K562 (cell line): ENCODE data around the gene CFP. TPM values are rescaled to one million over a fixed set of nuclear protein-coding genes. Genes with fewer than 3 reads are reported as not detected.

Experiments used
- CGGBP1 ChIP-seq: fragments of 250-450 bp; sonication (Bioruptor Pico); IDR thresholded peaks from 2 replicates; pipeline ENCODE4 v1.9.0; 2021; ENCODE audit warnings: mild to moderate bottlenecking
- CHD4 ChIP-seq: fragments of 200-600 bp; sonication (generic); IDR thresholded peaks from 3 replicates; pipeline ENCODE4 v1.6.1; 2012; ENCODE audit warnings: low read depth, mild to moderate bottlenecking, mixed read lengths, low read length, inconsistent platforms; ENCODE audit not compliant: insufficient read depth, insufficient replicate concordance, poor library complexity, severe bottlenecking
- ILK ChIP-seq: fragments of 450-650 bp; IDR thresholded peaks from 2 replicates; pipeline ENCODE4 v1.6.1; 2016; ENCODE audit warnings: missing genetic modification characterization, low read depth, mild to moderate bottlenecking, missing compliant biosample characterization, moderate library complexity, borderline replicate concordance
- NR2C1 ChIP-seq, 2 experiments: fragments of 450-650 bp; IDR thresholded peaks; 2 replicates each; pipeline ENCODE4 v1.6.1; 2017; ENCODE audit warnings: mild to moderate bottlenecking in 2 of 2, antibody characterized with exemption in 1 of 2, inconsistent platforms in 1 of 2, missing compliant biosample characterization in 1 of 2, missing genetic modification characterization in 1 of 2
- PHTF2 ChIP-seq: fragments of 250-450 bp; sonication (Bioruptor Pico); IDR thresholded peaks from 2 replicates; pipeline ENCODE4 v1.5.0; 2021; ENCODE audit warnings: mild to moderate bottlenecking
- PRDM10 ChIP-seq: fragments of 450-650 bp; IDR thresholded peaks from 2 replicates; pipeline ENCODE4 v1.6.1; 2018; ENCODE audit not compliant: partially characterized antibody
- SNRNP70 ChIP-seq: fragments of 200-400 bp; formaldehyde crosslinking; optimal IDR thresholded peaks from 2 replicates; pipeline ENCODE3; 2017; ENCODE audit warnings: low read depth, low read length
- SRSF1 ChIP-seq: fragments of 200-400 bp; formaldehyde crosslinking; IDR thresholded peaks from 2 replicates; pipeline ENCODE4 v1.6.1; 2017; ENCODE audit warnings: mild to moderate bottlenecking, low read depth, low read length, moderate library complexity
- SRSF7 ChIP-seq: fragments of 200-400 bp; formaldehyde crosslinking; optimal IDR thresholded peaks from 2 replicates; pipeline ENCODE3; 2017; ENCODE audit warnings: mild to moderate bottlenecking, low read depth, low read length
- ZBTB5 ChIP-seq: fragments of 450-650 bp; IDR thresholded peaks from 2 replicates; pipeline ENCODE4 v1.6.1; 2017; ENCODE audit warnings: antibody characterized with exemption
- ZFP30 ChIP-seq: fragments of 250-450 bp; sonication (Bioruptor Pico); IDR thresholded peaks from 2 replicates; pipeline ENCODE4 v1.8.0; 2022; ENCODE audit warnings: moderate library complexity, mild to moderate bottlenecking, inconsistent platforms, borderline replicate concordance
- ZFP91 ChIP-seq: sonication (generic); formaldehyde crosslinking; IDR thresholded peaks from 2 replicates; pipeline ENCODE4 v1.8.0; 2022; ENCODE audit warnings: mild to moderate bottlenecking, missing genetic modification reagents
- ZNF592 ChIP-seq: fragments of 450-650 bp; IDR thresholded peaks from 2 replicates; pipeline ENCODE4 v1.6.1; 2017; ENCODE audit warnings: antibody characterized with exemption, mild to moderate bottlenecking
- polyA plus RNA-seq, 8 experiments: library from polyadenylated mRNA; depleted of rRNA in 4 of 8; stranded (reverse) in 5 of 8; unstranded in 3 of 8; fragments of >200 nt; fragmentation: Nextera tagmentation in 2 of 8; fragmentation: Illumina TruSeq in 1 of 8; extraction: Ambion mirVana in 2 of 8; extraction: Trizol in 1 of 8; gene quantifications; 2 replicates each; pipeline versions ENCODE4 v1.2.1 to v1.2.3, GENCODE V29; 2011 to 2014; ENCODE audit warnings: inconsistent platforms in 1 of 8, missing spikeins in 1 of 8
- total RNA-seq, 7 experiments: library from RNA; depleted of rRNA in 6 of 7; stranded (reverse); fragments of >200 nt in 6 of 7; fragmentation: Illumina TruSeq in 2 of 7; extraction: Trizol in 2 of 7; gene quantifications; 2 replicates each; pipeline versions ENCODE4 v1.2.1 to v1.2.3, GENCODE V29; 2011 to 2021; ENCODE audit warnings: low replicate concordance in 1 of 7

CFP gene
- total and polyA plus RNA-seq, 9 of the 15 experiments (the other 6 are each of a cell fraction or from before 2014, with no cell fraction given), result 0.18 to 2.0 (median 0.55) TPM

GRCh38 chrX:47651043-47651905, 21.5 kb upstream of the CFP start (continued):
- TF ChIP-seq PRDM10 (peak; percentile 83), SNRNP70 (no peak), PHTF2 (CRISPR knock-in tag) (no peak), ZBTB5 (no peak), ZNF592 (peak; percentile 23; the same call in 1 of the 2 replicates), SRSF1 (no peak), ILK (tag) (no peak), SRSF7 (no peak), ZFP30 (no peak), ZFP91 (CRISPR knock-in tag) (no peak), CGGBP1 (CRISPR knock-in tag) (no peak), NR2C1 (IDR thresholded peaks at IDR 0.05) (no peak), NR2C1 (tag; IDR thresholded peaks at IDR 0.05) (no peak), CHD4 (no peak)
